ENCODE data around the gene VNN1.

VNN1 gene

DNA sequence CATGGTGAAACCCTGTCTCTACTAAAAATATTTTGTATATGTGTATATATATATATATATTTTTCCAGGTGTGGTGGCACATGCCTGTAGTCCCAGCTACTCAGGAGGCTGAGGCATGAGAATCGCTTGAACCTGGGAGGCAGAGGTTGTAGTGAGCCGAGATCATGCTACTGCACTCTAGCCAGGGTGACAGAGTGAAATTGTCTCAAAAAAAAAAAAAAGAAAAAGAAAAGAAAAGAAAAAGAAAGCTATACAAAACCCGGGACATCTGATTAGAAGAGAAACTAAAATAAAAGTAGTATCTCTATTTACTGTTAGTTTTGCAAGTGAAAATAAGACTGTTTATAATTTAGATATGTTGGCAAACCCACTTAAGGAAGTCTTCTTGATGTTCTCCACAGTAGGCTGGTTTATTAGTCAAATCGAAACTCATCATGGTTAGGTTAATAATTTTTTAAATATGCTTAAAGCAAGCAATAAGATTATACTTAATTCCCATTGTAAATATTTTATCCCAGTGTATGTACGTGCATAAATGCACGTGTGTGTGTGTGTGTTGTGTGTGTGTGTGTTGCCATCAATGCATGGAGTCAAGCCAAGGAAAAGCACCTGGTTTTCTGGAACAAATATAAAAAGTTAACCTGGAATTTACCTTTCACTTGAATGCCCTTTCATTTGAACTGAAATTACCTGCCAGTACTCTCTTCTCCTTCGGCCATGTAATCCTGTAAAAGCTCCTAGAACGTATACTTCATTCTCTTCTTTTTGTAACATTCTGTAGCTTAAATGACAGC lies 36.8 kb upstream of the VNN1 start:
- TF ChIP-seq, protein P1, sequence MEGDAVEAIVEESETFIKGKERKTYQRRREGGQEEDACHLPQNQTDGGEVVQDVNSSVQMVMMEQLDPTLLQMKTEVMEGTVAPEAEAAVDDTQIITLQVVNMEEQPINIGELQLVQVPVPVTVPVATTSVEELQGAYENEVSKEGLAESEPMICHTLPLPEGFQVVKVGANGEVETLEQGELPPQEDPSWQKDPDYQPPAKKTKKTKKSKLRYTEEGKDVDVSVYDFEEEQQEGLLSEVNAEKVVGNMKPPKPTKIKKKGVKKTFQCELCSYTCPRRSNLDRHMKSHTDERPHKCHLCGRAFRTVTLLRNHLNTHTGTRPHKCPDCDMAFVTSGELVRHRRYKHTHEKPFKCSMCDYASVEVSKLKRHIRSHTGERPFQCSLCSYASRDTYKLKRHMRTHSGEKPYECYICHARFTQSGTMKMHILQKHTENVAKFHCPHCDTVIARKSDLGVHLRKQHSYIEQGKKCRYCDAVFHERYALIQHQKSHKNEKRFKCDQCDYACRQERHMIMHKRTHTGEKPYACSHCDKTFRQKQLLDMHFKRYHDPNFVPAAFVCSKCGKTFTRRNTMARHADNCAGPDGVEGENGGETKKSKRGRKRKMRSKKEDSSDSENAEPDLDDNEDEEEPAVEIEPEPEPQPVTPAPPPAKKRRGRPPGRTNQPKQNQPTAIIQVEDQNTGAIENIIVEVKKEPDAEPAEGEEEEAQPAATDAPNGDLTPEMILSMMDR (conservative IDR thresholded peaks at IDR 0.05; ENCODE audit: low read depth, low read length) = no peak
- DNase-seq (ENCODE audit: low read depth) = no peak
- H3K4me3 ChIP-seq (ENCODE audit: low read depth, low read length) = no peak overlapping the region

DNA sequence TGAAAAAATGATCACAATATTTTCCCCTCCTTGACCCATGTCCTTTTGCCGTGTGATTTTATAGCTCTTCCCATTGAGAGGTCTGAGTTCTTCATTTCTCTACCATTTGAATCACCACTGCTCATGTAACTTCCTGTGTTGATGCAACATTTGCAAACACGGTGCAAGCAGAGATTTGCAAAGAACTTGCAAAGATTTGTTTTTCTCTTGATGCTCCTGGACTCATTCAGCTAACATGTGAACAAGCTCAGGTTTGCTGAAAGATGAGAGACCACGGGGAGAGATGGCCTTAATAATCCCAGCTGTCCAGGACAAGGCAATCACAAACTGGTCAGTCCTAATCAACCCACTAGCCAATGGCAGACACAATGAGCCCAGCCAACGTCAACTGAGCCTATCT lies 35.3 kb upstream of the VNN1 start:
- H3K4me3 ChIP-seq (ENCODE audit: low read depth, low read length) = no peak overlapping the region
- TF ChIP-seq, protein P1 (conservative IDR thresholded peaks at IDR 0.05; ENCODE audit: low read depth, low read length) = no peak
- peak; percentile 63 for DNase-seq (ENCODE audit: low read depth)

DNA sequence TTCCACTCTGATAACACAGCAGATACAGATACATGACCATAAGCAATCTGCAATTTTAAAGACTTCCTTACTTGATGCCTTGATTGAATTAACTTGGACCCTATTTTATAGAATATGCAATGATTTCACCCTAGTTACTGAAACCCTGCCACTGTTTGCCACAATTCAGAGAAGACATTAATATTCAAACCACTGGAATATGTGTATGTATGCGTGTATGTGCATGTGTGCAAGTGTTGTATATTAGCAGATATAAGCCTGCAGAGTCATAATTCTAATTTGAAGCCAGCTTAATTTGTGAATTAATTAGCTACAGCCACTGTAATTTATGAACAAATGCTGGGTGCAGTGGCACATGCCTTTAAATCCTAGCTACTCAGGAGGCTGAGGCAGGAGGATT lies 34.6 kb upstream of the VNN1 start:
- TF ChIP-seq, protein P1 (conservative IDR thresholded peaks at IDR 0.05; ENCODE audit: low read depth, low read length) = no peak
- DNase-seq (ENCODE audit: low read depth) = no peak

DNA sequence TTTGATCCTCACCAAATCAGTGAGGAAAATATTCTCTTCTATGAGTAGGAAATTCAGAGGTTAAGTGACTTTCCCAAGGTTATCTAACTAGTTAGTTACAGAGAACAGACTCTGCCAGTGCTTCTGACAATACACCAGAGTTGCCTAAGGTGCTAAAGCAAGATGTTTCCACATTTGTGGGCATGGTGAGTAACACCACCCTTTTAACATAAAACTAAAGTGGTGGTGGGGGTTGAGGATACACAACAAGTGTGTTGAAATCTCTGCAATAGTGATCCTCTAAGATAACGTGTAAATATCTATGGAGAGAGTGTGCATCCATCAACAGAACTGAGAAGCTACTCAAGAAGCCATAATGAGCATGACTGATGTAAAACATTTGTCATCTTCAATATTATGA lies 32.2 kb upstream of the VNN1 start:
- no peak for DNase-seq (ENCODE audit: low read depth)
- no peak overlapping the region for H3K4me3 ChIP-seq (ENCODE audit: low read depth, low read length)
- TF ChIP-seq, protein P1 (conservative IDR thresholded peaks at IDR 0.05; ENCODE audit: low read depth, low read length) = no peak

More for the DNA sequence above, 34.6 kb upstream of the VNN1 start:
- no peak overlapping the region for H3K4me3 ChIP-seq (ENCODE audit: low read depth, low read length)

DNA sequence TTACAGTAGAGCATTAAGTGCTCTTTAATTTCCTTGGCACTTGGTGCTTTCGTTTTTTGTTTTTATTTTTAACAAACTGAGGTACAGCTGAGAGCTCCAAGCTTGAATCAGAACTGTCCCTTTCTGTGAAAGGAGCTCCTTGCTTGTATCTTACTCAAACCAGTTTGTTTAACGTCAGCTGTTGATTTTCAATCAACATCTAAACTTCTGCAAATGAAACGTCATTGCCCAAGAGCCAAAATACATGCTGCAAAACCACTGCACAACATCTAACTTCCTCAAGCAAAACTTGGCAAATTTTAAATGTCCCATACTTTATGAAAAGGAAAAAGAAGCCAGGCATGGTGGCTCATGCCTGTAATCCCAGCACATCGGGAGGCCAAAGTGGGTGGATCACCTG lies 28.6 kb upstream of the VNN1 start:
- DNase-seq (ENCODE audit: low read depth) = no peak
- H3K4me3 ChIP-seq (ENCODE audit: low read depth, low read length) = no peak overlapping the region
- TF ChIP-seq, protein P1 (conservative IDR thresholded peaks at IDR 0.05; ENCODE audit: low read depth, low read length) = no peak

DNA sequence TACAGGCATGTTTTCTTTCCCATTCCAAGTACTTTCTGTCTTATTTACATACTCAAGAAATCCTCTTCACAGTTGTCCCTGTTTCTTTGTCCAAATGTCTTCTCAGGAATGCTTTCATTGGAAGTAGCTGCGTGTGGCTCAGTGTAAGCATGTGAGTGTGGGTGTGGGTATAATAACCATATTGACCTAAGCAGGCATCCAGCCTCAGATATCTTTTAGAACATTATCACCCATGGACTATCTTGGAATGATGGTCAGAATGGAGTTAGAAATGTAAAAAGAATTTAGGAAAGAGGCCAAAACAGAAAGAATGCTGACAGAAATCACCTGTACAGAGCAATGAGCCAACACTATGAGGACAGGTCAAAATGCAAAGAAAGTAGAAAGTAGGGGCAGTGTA lies 27.4 kb upstream of the VNN1 start:
- H3K4me3 ChIP-seq (ENCODE audit: low read depth, low read length) = no peak overlapping the region
- DNase-seq (ENCODE audit: low read depth) = no peak
- TF ChIP-seq, protein P1 (conservative IDR thresholded peaks at IDR 0.05; ENCODE audit: low read depth, low read length) = no peak

DNA sequence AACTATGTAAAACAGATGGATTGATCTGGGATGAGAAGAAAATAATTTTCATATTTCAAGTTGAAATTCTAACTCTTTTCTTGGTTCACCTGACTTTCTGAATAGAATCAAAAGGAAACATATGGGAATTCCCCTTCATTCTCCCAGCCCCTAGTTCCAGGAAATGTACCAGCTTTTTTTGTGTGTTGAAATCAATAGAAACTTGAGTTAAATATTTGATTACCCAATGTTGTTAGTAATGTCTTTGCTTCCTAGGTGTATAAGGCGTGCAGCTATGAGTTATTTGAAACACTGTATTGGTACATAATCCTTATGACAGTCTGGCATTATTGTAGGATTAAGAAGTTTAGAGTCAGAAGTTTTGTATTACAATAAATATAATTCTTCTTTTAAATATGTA lies 22.4 kb upstream of the VNN1 start:
- H3K4me3 ChIP-seq (ENCODE audit: low read depth, low read length) = no peak overlapping the region
- DNase-seq (ENCODE audit: low read depth) = peak; percentile 55
- TF ChIP-seq, protein P1 (conservative IDR thresholded peaks at IDR 0.05; ENCODE audit: low read depth, low read length) = no peak
